Activated naive CD8-positive, alpha-beta T cell (primary cell): ENCODE measurements around the gene TOMM70.
"Not testable (repeated sequence)": the region's sequence is repeated elsewhere in the genome, so short reads cannot be mapped to it uniquely, and the experiment has no call there.

Experiments used
- H3K27ac Mint-ChIP-seq: one replicate; pipeline ENCODE4 v1.8.0; 2021; ENCODE audit warnings: mixed read lengths
- H3K27me3 Mint-ChIP-seq: one replicate; pipeline ENCODE4 v1.8.0; 2021; ENCODE audit warnings: mixed read lengths
- H3K36me3 Mint-ChIP-seq: one replicate; pipeline ENCODE4 v1.8.0; 2021; ENCODE audit warnings: mixed read lengths
- H3K4me1 Mint-ChIP-seq: one replicate; pipeline ENCODE4 v1.8.0; 2021; ENCODE audit warnings: low read depth, mixed read lengths
- H3K4me3 Mint-ChIP-seq: one replicate; pipeline ENCODE4 v1.8.0; 2021; ENCODE audit warnings: mild to moderate bottlenecking, mixed read lengths
- H3K9me3 Mint-ChIP-seq: one replicate; pipeline ENCODE4 v1.8.0; 2021; ENCODE audit warnings: low read depth, mixed read lengths

The TOMM70 gene

DNA sequence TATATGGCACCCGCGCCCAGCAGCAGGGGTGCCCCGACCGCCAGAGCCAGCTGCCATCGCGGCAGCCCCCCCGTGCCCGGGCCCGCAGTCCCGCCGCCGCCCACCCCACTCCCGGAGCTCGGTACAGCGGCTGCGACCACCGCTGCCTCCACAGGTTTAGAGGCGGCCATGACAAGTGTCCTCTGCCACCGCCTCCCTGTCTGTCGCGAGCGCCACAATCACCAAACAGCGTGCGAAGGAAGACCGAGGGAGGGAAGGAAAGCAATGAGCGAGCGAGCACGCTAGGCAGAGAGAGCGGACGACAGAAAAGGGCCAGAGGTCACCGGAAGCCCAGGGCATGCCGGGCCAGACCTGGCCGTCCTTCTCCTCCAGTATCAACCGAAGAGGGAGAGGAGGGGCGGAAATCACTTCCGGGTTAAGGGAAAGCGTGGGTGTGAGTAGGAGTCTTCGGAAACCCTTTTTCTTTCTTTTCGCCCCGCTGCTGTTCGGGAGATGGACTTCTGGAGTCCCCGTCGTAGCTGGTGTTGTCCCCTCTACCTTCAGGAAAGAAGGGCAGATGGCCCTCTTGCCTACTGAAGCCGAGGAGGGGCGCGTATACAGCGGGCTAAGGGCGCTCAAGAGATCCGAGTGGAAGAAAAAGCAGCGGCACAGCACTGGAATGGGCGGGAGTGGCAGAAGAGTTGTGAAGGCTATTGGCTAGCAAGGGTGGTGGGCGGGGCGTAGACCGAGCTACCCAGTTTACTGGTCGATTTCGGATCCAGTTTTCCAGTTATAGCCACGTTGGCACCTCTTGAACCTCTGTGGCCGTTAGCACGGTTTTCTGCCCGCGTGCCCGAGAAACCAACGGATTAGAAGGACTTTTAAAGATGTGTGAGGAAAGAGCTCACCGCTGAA is at the start of gene TOMM70, which contains the start of gene LNP1:
TOMM70 (minus strand) TSS at position 310 of the 894 bp plus-strand sequence; CDS start at position 170, 140 bp downstream.
LNP1 (plus strand) TSS at position 760 of the 894 bp plus-strand sequence. CDS start 28,191 bp downstream, outside the sequence.
- H3K9me3 Mint-ChIP-seq: no peaks in the 10 kb centered on the region
- peak within 1 kb of the TSS; percentile 94 for H3K4me3 Mint-ChIP-seq
- peaks cover 68% of the 10 kb centered on the region for H3K4me1 Mint-ChIP-seq
- peaks cover 2% of the 10 kb centered on the region for H3K36me3 Mint-ChIP-seq
- H3K27ac Mint-ChIP-seq: peak within 1 kb of the TSS; percentile 98
- H3K27me3 Mint-ChIP-seq: no peaks in the 10 kb centered on the region

DNA sequence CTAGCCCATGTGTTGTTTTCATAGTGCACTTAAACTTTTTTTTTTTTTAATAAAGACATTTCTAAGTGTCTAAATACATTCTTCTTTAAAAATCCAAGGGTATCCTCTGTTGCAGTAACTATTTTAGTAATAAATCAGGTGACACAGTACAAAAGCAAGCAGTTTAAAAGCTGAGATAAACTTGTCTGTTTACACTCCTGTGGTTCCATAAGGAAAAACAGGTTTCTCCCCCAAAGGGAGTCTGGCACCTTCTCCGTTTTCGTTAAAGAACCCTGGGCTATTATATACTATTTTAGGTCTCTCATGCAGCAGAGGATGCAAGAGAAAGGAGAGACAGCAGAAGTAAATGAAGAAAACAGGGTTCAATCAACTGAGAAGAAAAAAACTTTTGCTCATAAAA is 48.3 kb upstream of the TOMM70 start:
- Mint-ChIP-seq H3K9me3 (no peaks in the 10 kb centered on the region), H3K4me1 (no peaks in the 10 kb centered on the region), H3K4me3 (no peak overlapping the region), H3K27ac (no peak overlapping the region), H3K27me3 (no peaks in the 10 kb centered on the region), H3K36me3 (peaks cover 4% of the 10 kb centered on the region)

DNA sequence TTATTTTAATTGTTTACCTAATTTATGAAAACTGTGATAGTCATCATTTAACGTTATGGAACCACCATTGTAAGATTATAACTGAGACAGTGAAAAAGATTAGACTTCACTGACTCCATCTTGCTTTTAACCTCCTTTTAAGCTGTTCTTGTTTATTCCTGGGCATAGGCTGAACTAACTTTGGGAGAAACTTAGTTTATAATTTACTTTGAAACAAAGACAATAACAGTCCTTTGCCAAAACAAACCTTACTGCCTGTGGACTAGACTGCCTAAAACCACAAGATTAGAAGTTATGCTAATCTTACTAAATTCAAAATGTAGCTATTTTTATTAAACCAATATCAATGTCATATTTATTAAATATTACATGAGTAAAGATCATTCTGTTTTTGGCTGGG is 47.2 kb upstream of the TOMM70 start:
- Mint-ChIP-seq H3K4me1 (no peaks in the 10 kb centered on the region), H3K27me3 (no peaks in the 10 kb centered on the region), H3K36me3 (peaks cover 8% of the 10 kb centered on the region), H3K9me3 (no peaks in the 10 kb centered on the region), H3K27ac (no peak overlapping the region), H3K4me3 (no peak overlapping the region)

DNA sequence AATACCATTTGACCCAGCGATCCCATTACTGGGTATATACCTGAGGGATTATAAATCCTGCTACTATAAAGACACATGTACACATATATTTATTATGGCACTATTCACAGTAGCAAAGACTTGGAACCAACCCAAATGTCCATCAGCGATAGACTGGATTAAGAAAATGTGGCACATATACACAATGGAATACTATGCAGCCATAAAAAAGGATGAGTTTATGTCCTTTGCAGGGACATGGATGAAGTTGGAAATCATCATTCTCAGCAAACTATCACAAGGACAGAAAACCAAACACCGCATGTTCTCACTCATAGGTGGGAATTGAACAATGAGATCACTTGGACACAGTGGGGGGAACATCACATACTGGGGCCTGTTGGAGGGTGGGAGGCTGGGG is 46.2 kb upstream of the TOMM70 start:
- not testable (repeated sequence) for H3K4me3 Mint-ChIP-seq, H3K36me3 Mint-ChIP-seq, H3K27ac Mint-ChIP-seq, H3K27me3 Mint-ChIP-seq, H3K9me3 Mint-ChIP-seq, H3K4me1 Mint-ChIP-seq

DNA sequence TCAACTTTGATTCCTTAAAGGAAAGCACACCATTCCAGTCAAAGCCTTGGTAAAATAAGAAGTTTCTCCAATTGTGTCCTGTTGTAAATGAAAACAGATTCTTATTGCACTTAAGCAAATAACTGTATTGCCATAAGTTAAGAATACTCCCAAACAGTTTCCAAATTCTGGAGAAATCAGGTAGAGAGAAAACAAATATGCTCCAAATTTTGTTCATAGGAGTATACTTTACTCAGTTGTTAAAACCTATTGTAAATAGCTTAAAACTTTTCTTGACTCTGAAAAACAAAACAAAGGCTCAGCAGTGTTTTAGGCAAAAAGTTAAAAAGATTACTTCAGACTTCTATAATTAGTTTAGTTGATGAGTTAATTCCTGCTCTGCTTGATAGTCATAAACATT is 42.8 kb upstream of the TOMM70 start:
- peaks cover 8% of the 10 kb centered on the region for H3K36me3 Mint-ChIP-seq
- peaks cover 9% of the 10 kb centered on the region for H3K4me1 Mint-ChIP-seq
- no peak overlapping the region for H3K4me3 Mint-ChIP-seq
- no peaks in the 10 kb centered on the region for H3K9me3 Mint-ChIP-seq
- H3K27ac Mint-ChIP-seq: no peak overlapping the region
- H3K27me3 Mint-ChIP-seq: no peaks in the 10 kb centered on the region

DNA sequence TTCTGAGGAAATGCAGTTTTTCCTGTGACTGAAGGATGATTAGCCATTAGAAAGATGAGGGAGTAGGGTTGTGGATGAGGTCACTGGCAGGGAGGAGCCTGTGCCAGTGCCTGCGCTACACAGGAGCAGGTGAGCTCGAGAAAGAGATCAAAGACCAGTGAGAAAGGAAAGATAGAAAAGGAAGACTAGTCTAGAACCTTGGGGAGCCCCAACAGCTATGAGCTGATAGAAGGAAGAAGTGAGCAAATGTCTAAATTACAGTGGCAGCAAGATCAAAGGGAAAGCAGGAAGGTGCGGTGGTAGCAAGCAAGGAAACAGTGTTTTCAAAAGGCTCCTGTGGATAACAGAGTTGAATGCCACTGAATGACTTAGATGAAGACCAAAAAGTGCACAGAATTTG is 40.0 kb upstream of the TOMM70 start:
- H3K4me3 Mint-ChIP-seq: peak overlapping the region; percentile 8
- no peaks in the 10 kb centered on the region for H3K27me3 Mint-ChIP-seq
- peaks cover 10% of the 10 kb centered on the region for H3K36me3 Mint-ChIP-seq

DNA sequence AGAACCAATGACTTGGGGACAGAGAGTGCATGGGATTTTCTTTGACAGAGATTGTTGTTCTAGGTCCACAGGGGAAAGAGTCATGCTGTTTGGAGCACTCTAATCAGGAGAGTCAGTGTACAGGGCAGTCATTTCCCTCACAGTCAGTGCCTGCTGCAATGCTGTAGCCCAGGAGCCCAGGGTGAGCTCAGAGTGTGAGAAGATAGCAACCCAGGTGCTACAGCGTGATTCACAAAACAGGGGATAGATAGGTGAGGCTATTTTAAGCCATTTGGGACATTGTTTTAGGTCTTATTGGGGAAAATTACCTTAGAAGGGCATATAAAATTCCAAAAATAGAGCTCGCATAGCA is 37.7 kb upstream of the TOMM70 start:
- H3K27me3 Mint-ChIP-seq: no peaks in the 10 kb centered on the region
- no peak overlapping the region for H3K27ac Mint-ChIP-seq
- no peaks in the 10 kb centered on the region for H3K9me3 Mint-ChIP-seq
- peaks cover 9% of the 10 kb centered on the region for H3K4me1 Mint-ChIP-seq
- H3K36me3 Mint-ChIP-seq: peaks cover 10% of the 10 kb centered on the region
- no peak overlapping the region for H3K4me3 Mint-ChIP-seq

More for the DNA sequence above, 40.0 kb upstream of the TOMM70 start:
- Mint-ChIP-seq H3K9me3 (no peaks in the 10 kb centered on the region), H3K27ac (no peak overlapping the region), H3K4me1 (peaks cover 9% of the 10 kb centered on the region)

DNA sequence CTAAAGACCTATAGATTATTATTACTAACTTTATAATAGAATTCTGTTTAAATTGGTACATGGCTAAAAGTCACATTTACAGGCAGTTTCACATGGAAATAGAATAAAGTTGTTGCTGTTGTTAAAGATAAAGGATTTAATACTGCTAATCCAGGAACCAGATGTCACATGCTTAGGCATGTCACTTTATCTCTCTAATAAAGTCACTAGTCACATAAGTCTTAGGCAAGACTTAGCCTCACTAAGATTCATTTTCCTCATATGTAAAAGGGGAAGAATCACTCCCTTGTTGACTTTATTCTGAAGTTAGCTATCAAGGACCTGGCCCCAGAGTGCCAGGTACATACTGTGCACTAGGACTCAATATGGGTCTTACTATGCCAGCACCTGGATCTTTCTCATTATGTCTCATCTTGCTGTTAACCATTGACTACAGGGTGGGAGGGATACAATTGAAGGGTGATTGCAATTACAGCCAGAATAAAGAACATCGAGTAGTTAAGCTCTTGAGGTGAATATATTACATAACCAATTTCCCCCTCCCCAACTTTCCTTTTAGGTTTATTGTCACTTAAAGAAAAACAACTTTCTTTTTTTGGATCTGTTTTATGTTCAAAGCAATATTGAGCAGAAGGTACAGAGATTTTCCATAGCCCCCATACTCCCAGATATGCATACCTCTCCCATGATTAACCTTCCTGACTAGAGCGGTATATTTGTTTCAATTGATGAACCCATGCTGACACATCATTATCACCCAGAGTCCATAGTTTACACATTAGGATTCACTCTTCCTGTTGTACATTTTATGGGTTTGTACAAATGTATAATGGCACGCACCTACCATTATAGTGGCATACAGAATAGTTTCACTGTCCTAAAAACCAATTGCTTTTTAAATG is 37.1 kb upstream of the TOMM70 start:
- H3K4me1 Mint-ChIP-seq: peaks cover 9% of the 10 kb centered on the region

DNA sequence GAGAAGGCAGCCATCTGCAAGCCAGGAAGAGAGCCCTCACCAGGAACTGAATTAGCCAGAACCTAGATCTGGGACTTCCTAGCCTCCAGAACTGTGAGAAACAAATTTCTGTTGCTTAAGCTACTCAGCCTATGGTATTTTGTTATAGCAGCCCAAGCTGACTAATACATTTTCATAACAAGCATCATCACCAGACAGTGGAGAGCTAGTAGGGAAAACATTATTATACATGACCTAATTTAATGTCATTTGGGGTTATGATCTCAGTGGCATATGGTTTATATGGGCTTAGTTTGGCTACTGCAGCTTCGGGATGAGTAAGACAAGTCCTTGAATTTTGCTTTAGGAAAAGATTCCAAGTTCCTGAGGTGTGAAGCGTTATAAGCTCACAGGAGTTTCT is 36.1 kb upstream of the TOMM70 start:
- H3K36me3 Mint-ChIP-seq: peaks cover 5% of the 10 kb centered on the region
- no peak overlapping the region for H3K27ac Mint-ChIP-seq
- no peaks in the 10 kb centered on the region for H3K9me3 Mint-ChIP-seq
- no peak overlapping the region for H3K4me3 Mint-ChIP-seq
- peaks cover 9% of the 10 kb centered on the region for H3K4me1 Mint-ChIP-seq
- H3K27me3 Mint-ChIP-seq: no peaks in the 10 kb centered on the region

More for the DNA sequence above, 37.1 kb upstream of the TOMM70 start:
- Mint-ChIP-seq H3K9me3 (no peaks in the 10 kb centered on the region), H3K4me3 (no peak overlapping the region), H3K27me3 (no peaks in the 10 kb centered on the region), H3K36me3 (peaks cover 9% of the 10 kb centered on the region), H3K27ac (no peak overlapping the region)

DNA sequence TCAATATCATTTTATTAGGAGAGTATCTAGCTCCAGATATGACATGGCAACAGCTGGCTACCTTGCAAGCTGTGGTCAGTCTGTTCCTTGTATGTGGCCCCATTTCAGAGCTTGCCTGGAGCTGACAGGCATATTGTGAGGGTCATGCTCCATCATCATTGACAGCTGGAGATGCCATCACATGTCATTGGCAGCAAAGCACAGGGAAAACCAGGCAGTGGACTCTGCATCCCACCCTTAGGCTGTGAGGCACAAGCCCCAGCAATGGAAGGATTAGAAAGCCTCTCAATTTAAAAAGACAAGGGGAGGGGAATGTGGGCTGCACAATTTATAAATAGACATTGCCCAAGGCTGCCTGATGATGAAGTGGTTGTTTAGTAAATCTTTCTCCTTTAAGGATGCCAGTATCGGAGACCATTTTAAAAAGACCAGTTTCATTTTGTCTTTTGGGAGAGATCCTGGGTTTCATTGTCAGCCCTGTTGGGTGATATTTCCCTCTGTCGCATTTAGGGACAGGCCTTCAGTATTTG is 28.4 kb upstream of the TOMM70 start:
- peaks cover 3% of the 10 kb centered on the region for H3K27me3 Mint-ChIP-seq

DNA sequence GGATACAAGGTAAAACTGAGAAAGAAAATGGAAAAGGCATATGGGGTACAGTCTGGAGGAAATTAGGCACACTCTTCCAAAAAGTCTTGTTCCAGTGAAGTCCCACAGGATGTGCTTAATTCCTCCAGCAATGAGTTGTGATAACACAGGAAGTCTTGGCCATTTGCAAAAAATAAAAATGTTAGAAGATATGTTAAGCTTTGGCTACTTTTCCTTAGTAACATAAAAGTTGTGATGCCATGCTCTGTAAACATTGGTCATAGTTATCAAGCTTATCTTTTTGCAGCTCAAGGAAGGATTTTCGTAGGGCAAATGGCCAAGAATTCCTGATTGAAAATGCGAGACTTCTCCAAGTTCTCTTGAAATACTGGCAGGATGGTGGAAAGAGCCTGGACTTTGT is 26.8 kb upstream of the TOMM70 start:
- Mint-ChIP-seq H3K36me3 (no peaks in the 10 kb centered on the region), H3K27me3 (peaks cover 3% of the 10 kb centered on the region), H3K27ac (no peak overlapping the region), H3K4me3 (no peak overlapping the region), H3K4me1 (no peaks in the 10 kb centered on the region), H3K9me3 (no peaks in the 10 kb centered on the region)

More for the DNA sequence above, 28.4 kb upstream of the TOMM70 start:
- no peak overlapping the region for H3K27ac Mint-ChIP-seq
- H3K36me3 Mint-ChIP-seq: no peaks in the 10 kb centered on the region
- no peaks in the 10 kb centered on the region for H3K4me1 Mint-ChIP-seq
- H3K4me3 Mint-ChIP-seq: no peak overlapping the region
- H3K9me3 Mint-ChIP-seq: no peaks in the 10 kb centered on the region

DNA sequence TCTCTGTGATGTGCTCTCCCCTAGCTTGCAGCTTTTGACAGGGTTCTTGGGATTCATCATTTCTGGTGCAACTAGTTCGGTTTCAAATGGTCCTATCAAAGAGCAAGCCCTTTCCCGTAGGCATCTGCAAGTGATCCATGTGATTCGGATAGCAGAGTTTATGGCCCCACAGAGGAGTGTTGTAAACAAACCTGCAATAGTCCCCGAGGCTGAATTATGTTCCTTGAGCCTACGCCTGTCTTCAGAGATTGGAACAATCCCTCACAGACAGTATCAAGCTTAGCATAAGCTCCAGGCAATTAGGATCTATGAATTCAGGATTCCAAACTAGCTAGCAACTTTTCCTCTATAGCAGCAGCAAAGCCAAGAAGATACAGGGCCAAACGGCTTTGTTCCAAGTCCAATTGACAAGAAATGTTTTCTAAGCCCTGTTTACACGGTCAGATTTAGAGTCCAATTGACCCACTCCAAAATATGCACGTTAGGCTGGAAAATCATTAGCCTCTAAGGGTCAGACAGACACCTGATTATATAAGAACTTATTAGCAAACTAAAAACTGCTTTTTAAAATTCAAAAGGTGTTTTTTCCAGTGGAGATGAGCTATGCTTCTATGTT is 25.3 kb upstream of the TOMM70 start:
- Mint-ChIP-seq H3K4me3 (no peak overlapping the region), H3K36me3 (no peaks in the 10 kb centered on the region), H3K27ac (no peak overlapping the region), H3K27me3 (peaks cover 3% of the 10 kb centered on the region), H3K4me1 (no peaks in the 10 kb centered on the region), H3K9me3 (no peaks in the 10 kb centered on the region)

DNA sequence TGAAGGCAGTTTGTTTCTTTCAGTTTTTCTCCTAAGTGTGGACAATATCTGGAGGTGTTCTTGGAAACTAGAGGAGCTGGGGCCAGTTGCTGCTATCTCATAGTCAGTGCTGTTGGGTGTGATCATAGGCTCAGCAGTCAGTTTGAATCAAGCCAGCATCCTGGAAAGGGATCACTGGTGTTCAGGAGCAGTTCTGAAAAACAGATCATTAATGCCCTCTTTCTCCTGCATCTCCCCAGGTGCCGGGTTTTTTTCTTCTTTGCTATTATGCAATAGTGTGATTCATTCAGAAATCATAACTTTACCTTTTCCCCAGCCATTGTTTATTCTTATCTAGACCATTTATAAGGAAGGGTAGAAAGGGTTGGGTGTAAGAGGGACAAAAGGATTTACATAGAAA is 24.4 kb upstream of the TOMM70 start:
- no peaks in the 10 kb centered on the region for H3K4me1 Mint-ChIP-seq
- no peaks in the 10 kb centered on the region for H3K9me3 Mint-ChIP-seq
- H3K4me3 Mint-ChIP-seq: no peak overlapping the region
- H3K27me3 Mint-ChIP-seq: peaks cover 3% of the 10 kb centered on the region
- H3K27ac Mint-ChIP-seq: no peak overlapping the region
- no peaks in the 10 kb centered on the region for H3K36me3 Mint-ChIP-seq

DNA sequence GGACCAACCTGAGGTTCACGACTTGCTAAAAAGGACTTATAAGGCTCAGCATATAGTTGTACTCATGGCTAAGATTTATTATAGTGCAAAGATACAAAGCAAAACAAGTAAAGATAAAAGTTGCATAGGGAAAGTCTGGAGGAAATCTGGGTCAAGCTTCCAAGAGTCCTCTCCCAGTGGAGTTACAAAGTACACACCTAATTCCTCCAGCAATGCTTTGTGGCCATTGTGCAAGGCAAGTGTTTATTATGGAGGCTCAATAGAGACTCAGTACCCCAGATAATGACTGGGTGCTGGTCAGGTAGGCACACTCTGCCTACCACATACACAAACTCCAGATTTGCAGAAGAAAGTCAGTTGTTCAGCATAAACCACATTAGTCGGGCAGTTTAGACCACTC is 23.4 kb upstream of the TOMM70 start:
- Mint-ChIP-seq H3K27ac (no peak overlapping the region), H3K36me3 (no peaks in the 10 kb centered on the region), H3K27me3 (peaks cover 3% of the 10 kb centered on the region), H3K9me3 (no peaks in the 10 kb centered on the region), H3K4me3 (no peak overlapping the region), H3K4me1 (no peaks in the 10 kb centered on the region)
